Endothelial cell (in vitro differentiated cells): Measurements from ENCODE around the gene CYP26C1. TPM values are rescaled to one million over a fixed set of nuclear protein-coding genes. Genes with fewer than 3 reads are reported as not detected.
"Not testable (repeated sequence)": the region's sequence is repeated elsewhere in the genome, so short reads cannot be mapped to it uniquely, and the experiment has no call there.

Experiments used
- DNase-seq: peaks from one replicate; pipeline ENCODE4 v3.0.0; 2021; ENCODE audit warnings: low spot score
- H3K27ac Mint-ChIP-seq: one replicate; pipeline ENCODE4 v1.8.0; 2021; ENCODE audit warnings: mixed read lengths, inconsistent platforms; ENCODE audit not compliant: unreplicated experiment
- H3K27me3 Mint-ChIP-seq: one replicate; pipeline ENCODE4 v1.8.0; 2021; ENCODE audit warnings: mild to moderate bottlenecking, moderate library complexity, mixed read lengths, inconsistent platforms; ENCODE audit not compliant: unreplicated experiment
- H3K36me3 Mint-ChIP-seq: one replicate; pipeline ENCODE4 v1.8.0; 2021; ENCODE audit warnings: mild to moderate bottlenecking, low read depth, mixed read lengths, inconsistent platforms; ENCODE audit not compliant: unreplicated experiment
- H3K4me1 Mint-ChIP-seq: one replicate; pipeline ENCODE4 v1.8.0; 2021; ENCODE audit warnings: mild to moderate bottlenecking, mixed read lengths, inconsistent platforms; ENCODE audit not compliant: unreplicated experiment
- H3K4me3 Mint-ChIP-seq: one replicate; pipeline ENCODE4 v1.8.0; 2021; ENCODE audit warnings: mild to moderate bottlenecking, mixed read lengths, inconsistent platforms; ENCODE audit not compliant: unreplicated experiment
- H3K9me3 Mint-ChIP-seq: one replicate; pipeline ENCODE4 v1.8.0; 2021; ENCODE audit warnings: mixed read lengths, inconsistent platforms; ENCODE audit not compliant: unreplicated experiment
- CTCF ChIP-seq: fragments of 200-600 bp; sonication (generic); IDR thresholded peaks from one replicate; pipeline ENCODE4 v1.5.0; 2021; ENCODE audit warnings: antibody characterized with exemption; ENCODE audit not compliant: unreplicated experiment
- total RNA-seq: library from RNA; stranded (reverse); fragmentation: NEBNext Ultra II Directional; extraction: Animal tissue kit (Norgen Biotek cat#: 25700); gene quantifications from one replicate; pipeline ENCODE4 v1.2.1, GENCODE V29; 2021; ENCODE audit not compliant: unreplicated experiment

The CYP26C1 gene
- total RNA-seq, 1 donor from 2014 or later: 0.31 TPM

- TF ChIP-seq CTCF: no peak
- no peak overlapping the region for H3K4me3 Mint-ChIP-seq
- no peaks in the 10 kb centered on the region for H3K36me3 Mint-ChIP-seq
- H3K27ac Mint-ChIP-seq: no peak overlapping the region
- DNase-seq: no peak
- H3K4me1 Mint-ChIP-seq: no peaks in the 10 kb centered on the region
- no peaks in the 10 kb centered on the region for H3K9me3 Mint-ChIP-seq
- peaks cover 3% of the 10 kb centered on the region for H3K27me3 Mint-ChIP-seq
These were observed 36.8 kb downstream of the CYP26C1 start for GRCh38 chr10:93097386-93097785.

GRCh38 chr10:93098816-93099215 is 38.2 kb downstream of the CYP26C1 start:
- no peak for TF ChIP-seq CTCF
- DNase-seq: no peak

DNA sequence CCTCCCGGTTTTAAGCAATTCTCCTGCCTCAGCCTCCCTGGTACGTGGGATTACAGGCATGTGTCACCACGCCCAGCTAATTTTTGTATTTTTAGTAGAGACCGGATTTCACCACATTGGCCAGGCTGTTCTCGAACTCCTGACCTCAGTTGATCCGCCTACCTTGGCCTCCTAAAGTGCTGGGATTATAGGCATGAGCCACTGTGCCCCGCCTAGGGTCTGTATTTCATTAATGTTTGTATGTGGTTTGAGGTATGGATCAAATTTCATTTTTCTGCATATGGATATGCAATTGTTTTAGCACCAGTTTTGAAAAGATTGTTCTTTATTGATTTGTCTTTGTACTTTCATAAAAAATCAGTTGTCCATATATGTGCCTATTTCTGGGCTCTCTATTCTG is 39.1 kb downstream of the CYP26C1 start:
- no peaks in the 10 kb centered on the region for H3K4me1 Mint-ChIP-seq
- no peaks in the 10 kb centered on the region for H3K36me3 Mint-ChIP-seq
- H3K4me3 Mint-ChIP-seq: no peak overlapping the region
- no peak overlapping the region for H3K27ac Mint-ChIP-seq
- peaks cover 3% of the 10 kb centered on the region for H3K27me3 Mint-ChIP-seq
- TF ChIP-seq CTCF: no peak
- no peak for DNase-seq
- no peaks in the 10 kb centered on the region for H3K9me3 Mint-ChIP-seq

More at GRCh38 chr10:93098816-93099215, 38.2 kb downstream of the CYP26C1 start:
- Mint-ChIP-seq H3K27ac (no peak overlapping the region), H3K27me3 (peaks cover 3% of the 10 kb centered on the region), H3K4me3 (no peak overlapping the region), H3K36me3 (no peaks in the 10 kb centered on the region), H3K9me3 (no peaks in the 10 kb centered on the region), H3K4me1 (no peaks in the 10 kb centered on the region)

GRCh38 chr10:93101148-93101547 is 40.5 kb downstream of the CYP26C1 start:
- not testable (repeated sequence) for H3K27me3 Mint-ChIP-seq, H3K36me3 Mint-ChIP-seq

DNA sequence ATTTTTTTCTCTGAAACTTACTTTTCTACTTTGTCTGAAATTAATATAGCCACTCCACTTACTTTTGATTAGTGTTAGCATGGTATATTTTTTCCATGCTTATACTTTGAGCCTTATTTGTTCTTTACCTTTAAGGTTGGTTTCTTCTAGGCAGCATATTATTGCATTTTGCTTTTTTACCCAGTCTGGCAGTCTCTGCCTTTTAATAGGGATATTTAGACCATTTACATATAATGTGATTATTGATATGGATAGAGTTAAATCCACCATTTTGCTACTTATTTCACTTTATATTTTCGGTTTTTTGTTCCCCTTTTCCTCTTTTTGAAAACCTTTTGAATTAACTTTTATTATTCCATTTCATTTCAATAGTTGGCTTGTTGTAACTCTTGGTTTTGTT is 43.4 kb downstream of the CYP26C1 start:
- no peaks in the 10 kb centered on the region for H3K27me3 Mint-ChIP-seq
- no peaks in the 10 kb centered on the region for H3K9me3 Mint-ChIP-seq
- DNase-seq: no peak
- TF ChIP-seq CTCF: no peak
- H3K27ac Mint-ChIP-seq: no peak overlapping the region
- no peak overlapping the region for H3K4me3 Mint-ChIP-seq
- H3K4me1 Mint-ChIP-seq: no peaks in the 10 kb centered on the region
- H3K36me3 Mint-ChIP-seq: no peaks in the 10 kb centered on the region

More at GRCh38 chr10:93101148-93101547, 40.5 kb downstream of the CYP26C1 start:
- not testable (repeated sequence) for H3K9me3 Mint-ChIP-seq, H3K4me1 Mint-ChIP-seq, H3K4me3 Mint-ChIP-seq, DNase-seq, H3K27ac Mint-ChIP-seq
